Left cardiac atrium (tissue), 4 donors: Measurements from ENCODE around the gene IL36A. TPM values are rescaled to one million over a fixed set of nuclear protein-coding genes. Genes with fewer than 3 reads are reported as not detected.

ENCODE experiments used
- ATAC-seq, 2 donors: fragments of 200-7000 bp; cut with Tn5 transposase; one replicate each; pipeline ENCODE4 v1.9.1; 2020; ENCODE audit warnings: mild to moderate bottlenecking in 2 of 2, moderate library complexity in 2 of 2
- DNase-seq: peaks from one replicate; pipeline ENCODE4 v3.0.0-alpha.2; 2020
- intact Hi-C, 2 donors: fragments of 100-400 bp; cut with DNase I; formaldehyde crosslinking; loops; one replicate each; pipeline versions ENCODE4 v1.14.1 to v1.15.1; 2022 to 2023
- total RNA-seq, 2 donors: library from RNA; stranded (reverse); fragmentation: NEBNext Ultra II Directional; extraction: Animal tissue kit (Norgen Biotek cat#: 25700); gene quantifications; one replicate each; pipeline ENCODE4 v1.2.1, GENCODE V29; 2021
- donor health status: DM: no; HTN: yes; CAD: no.
- donor health status: DM: no; HTN: yes; CAD: no; lungs with severe emphysema.
- donor health status: DM: yes; HTN: yes; CAD: no.
- donor health status: Dilated cardiomyopathy.

Gene IL36A
- total RNA-seq, 2 donors from 2014 or later, result not detected

GRCh38 chr2:113039158-113039557, 33.9 kb downstream of the IL36A start:
- intact Hi-C loops, result no loop called here
- DNase-seq (no peak), ATAC-seq (no peak)

GRCh38 chr2:113039719-113040118, 34.5 kb downstream of the IL36A start:
- ATAC-seq, result no peak
- no peak for DNase-seq
- intact Hi-C loops, result no loop called here

GRCh38 chr2:113041871-113042270, 36.6 kb downstream of the IL36A start:
- intact Hi-C loops, result no loop called here
- DNase-seq (no peak), ATAC-seq (no peak)

- DNase-seq (no peak), ATAC-seq (no peak)
- intact Hi-C loops, result no loop called here
Observed at GRCh38 chr2:113046465-113046864, 41.2 kb downstream of the IL36A start.

- DNase-seq (no peak), ATAC-seq (no peak)
- intact Hi-C loops, result no loop called here
Observed at GRCh38 chr2:113050921-113051895, 45.9 kb downstream of the IL36A start.

- DNase-seq (no peak), ATAC-seq (no peak)
- intact Hi-C loops, result no loop called here
Observed at GRCh38 chr2:113052396-113052917, 47.2 kb downstream of the IL36A start, which contains the start of gene IL36B. TSS of gene IL36B (minus strand) at chr2:113052867.

GRCh38 chr2:113053666-113054065, 48.4 kb downstream of the IL36A start:
- DNase-seq (no peak), ATAC-seq (no peak)
- intact Hi-C loops, result no loop called here

- intact Hi-C loops, result no loop called here
- DNase-seq, result no peak
Observed at GRCh38 chr2:113054066-113054465, 48.8 kb downstream of the IL36A start.

GRCh38 chr2:113056521-113056920, 51.3 kb downstream of the IL36A start:
- no peak for ATAC-seq
- intact Hi-C loops, result no loop called here
- DNase-seq, result no peak

More at GRCh38 chr2:113054066-113054465, 48.8 kb downstream of the IL36A start:
- no peak for ATAC-seq

- ATAC-seq (no peak), DNase-seq (no peak)
- intact Hi-C loops, result no loop called here
Observed at GRCh38 chr2:113057117-113057516, 51.9 kb downstream of the IL36A start.

Other genes with a start within 250 kb of the IL36A start
- under 1 TPM; 0.05 to 0.68 TPM for gene CKAP2L, start 240.8 kb upstream of the IL36A start, total RNA-seq
- gene IL1A, start 221.0 kb upstream of the IL36A start, total RNA-seq, result not detected
- gene IL1B, start 168.7 kb upstream of the IL36A start, total RNA-seq, result 1 to 10 TPM in 1 of 2 donors, under 1 TPM in 1; 0.59 to 2.2 TPM
- gene IL37, start 94.3 kb upstream of the IL36A start, total RNA-seq, result not detected
- gene IL36G, start 27.5 kb upstream of the IL36A start, total RNA-seq, result not detected
- gene IL36B, start 47.4 kb downstream of the IL36A start, total RNA-seq, result not detected
- not detected for gene IL36RN, start 53.7 kb downstream of the IL36A start, total RNA-seq
- gene IL1F10, start 62.5 kb downstream of the IL36A start, total RNA-seq, result not detected
- gene IL1RN, start 122.1 kb downstream of the IL36A start, total RNA-seq, result 1 to 10 TPM in 1 of 2 donors, under 1 TPM in 1; 0.60 to 1.5 TPM
- 1 to 10 TPM; 4.1 to 4.4 TPM for gene PSD4, start 168.5 kb downstream of the IL36A start, total RNA-seq